ENCODE results near the gene CKAP5.

CKAP5 gene

DNA sequence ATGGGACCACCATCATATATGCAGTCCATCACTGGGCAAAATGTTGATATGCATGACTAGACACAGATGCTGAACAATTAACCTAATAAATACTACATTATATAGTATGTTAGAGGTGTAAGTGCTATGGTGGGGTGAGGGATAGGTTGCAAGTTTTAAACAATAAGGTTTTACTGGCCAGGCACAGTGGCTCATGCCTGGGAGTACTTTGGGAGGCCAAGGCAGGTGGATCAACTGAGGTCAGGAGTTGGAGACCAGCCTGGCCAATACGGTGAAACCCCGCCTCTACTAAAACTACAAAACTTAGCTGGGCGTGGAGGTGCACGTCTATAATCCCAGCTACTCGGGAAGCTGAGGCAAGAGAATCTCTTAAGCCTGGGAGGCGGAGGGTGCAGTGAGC, 98.9 kb downstream of the CKAP5 start (continued):
- TF ChIP-seq, protein P1, sequence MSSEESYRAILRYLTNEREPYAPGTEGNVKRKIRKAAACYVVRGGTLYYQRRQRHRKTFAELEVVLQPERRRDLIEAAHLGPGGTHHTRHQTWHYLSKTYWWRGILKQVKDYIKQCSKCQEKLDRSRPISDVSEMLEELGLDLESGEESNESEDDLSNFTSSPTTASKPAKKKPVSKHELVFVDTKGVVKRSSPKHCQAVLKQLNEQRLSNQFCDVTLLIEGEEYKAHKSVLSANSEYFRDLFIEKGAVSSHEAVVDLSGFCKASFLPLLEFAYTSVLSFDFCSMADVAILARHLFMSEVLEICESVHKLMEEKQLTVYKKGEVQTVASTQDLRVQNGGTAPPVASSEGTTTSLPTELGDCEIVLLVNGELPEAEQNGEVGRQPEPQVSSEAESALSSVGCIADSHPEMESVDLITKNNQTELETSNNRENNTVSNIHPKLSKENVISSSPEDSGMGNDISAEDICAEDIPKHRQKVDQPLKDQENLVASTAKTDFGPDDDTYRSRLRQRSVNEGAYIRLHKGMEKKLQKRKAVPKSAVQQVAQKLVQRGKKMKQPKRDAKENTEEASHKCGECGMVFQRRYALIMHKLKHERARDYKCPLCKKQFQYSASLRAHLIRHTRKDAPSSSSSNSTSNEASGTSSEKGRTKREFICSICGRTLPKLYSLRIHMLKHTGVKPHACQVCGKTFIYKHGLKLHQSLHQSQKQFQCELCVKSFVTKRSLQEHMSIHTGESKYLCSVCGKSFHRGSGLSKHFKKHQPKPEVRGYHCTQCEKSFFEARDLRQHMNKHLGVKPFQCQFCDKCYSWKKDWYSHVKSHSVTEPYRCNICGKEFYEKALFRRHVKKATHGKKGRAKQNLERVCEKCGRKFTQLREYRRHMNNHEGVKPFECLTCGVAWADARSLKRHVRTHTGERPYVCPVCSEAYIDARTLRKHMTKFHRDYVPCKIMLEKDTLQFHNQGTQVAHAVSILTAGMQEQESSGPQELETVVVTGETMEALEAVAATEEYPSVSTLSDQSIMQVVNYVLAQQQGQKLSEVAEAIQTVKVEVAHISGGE (tag by site-specific recombination; conservative IDR thresholded peaks at IDR 0.05; ENCODE audit: low read depth): no peak
- no peak for TF ChIP-seq YY1 (tag by site-specific recombination; IDR thresholded peaks at IDR 0.05)
- TF ChIP-seq ZBTB7A (tag by site-specific recombination; IDR thresholded peaks at IDR 0.05; ENCODE audit: low read depth): no peak

DNA sequence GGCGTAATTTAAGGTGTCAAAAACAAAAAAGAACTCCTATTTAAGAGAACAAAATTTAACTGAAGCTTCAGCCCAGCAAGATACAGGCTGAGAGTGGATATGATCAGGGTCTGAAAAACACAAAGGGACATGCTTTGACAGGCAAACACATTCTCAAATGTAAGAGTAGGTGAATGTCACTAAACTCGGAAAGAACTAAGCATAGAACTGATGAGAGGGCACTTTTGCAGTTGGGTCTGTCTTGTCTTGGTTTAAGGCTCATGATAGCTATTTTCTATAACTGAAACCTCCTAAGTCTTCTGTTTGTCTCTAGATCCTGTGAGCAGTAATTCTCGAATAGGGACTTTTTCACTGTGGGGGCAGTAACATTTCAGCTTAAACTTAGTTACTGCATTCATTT, 100.1 kb downstream of the CKAP5 start:
- H3K36me3 ChIP-seq (ENCODE audit: control insufficient read depth in 2 of 2, insufficient read depth in 1 of 2, low read length in 2 of 2): peaks cover 14 to 93% of the 10 kb centered on the region in 2 experiments; a peak in 2 of 3 replicates
- H3K9me3 ChIP-seq (ENCODE audit: control insufficient read depth, insufficient read depth, low read depth, low read length): no peaks in the 10 kb centered on the region
- H3K4me1 ChIP-seq (ENCODE audit: control insufficient read depth, insufficient read depth, low read length): no peaks in the 10 kb centered on the region
- TF ChIP-seq SP7 (tag by site-specific recombination; IDR thresholded peaks at IDR 0.05) (no peak), ZNF112 (tag by site-specific recombination; IDR thresholded peaks at IDR 0.05) (no peak), KLF1 (tag by site-specific recombination; IDR thresholded peaks at IDR 0.05) (no peak), MEIS1 (CRISPR knock-in tag; IDR thresholded peaks at IDR 0.05; ENCODE audit: borderline replicate concordance) (no peak), ZBTB7A (tag by site-specific recombination; IDR thresholded peaks at IDR 0.05; ENCODE audit: low read depth) (no peak), ZSCAN16 (tag by site-specific recombination; IDR thresholded peaks at IDR 0.05) (no peak), ZNF560 (tag by site-specific recombination; IDR thresholded peaks at IDR 0.05; ENCODE audit: borderline replicate concordance) (no peak), ZNF140 (tag by site-specific recombination; IDR thresholded peaks at IDR 0.05) (no peak), ZBTB17 (tag by site-specific recombination; IDR thresholded peaks at IDR 0.05) (no peak), ZNF76 (tag by site-specific recombination; IDR thresholded peaks at IDR 0.05; ENCODE audit: borderline replicate concordance, low read depth) (no peak), SALL2 (tag by site-specific recombination; IDR thresholded peaks at IDR 0.05; ENCODE audit: borderline replicate concordance) (no peak), KLF16 (tag by site-specific recombination; IDR thresholded peaks at IDR 0.05) (no peak), ZNF184 (tag by site-specific recombination; IDR thresholded peaks at IDR 0.05) (no peak), ZNF350 (tag by site-specific recombination; IDR thresholded peaks at IDR 0.05) (no peak)
- TF ChIP-seq, protein P1 (tag by site-specific recombination; conservative IDR thresholded peaks at IDR 0.05; ENCODE audit: low read depth): no peak
- TF ChIP-seq, protein P2, sequence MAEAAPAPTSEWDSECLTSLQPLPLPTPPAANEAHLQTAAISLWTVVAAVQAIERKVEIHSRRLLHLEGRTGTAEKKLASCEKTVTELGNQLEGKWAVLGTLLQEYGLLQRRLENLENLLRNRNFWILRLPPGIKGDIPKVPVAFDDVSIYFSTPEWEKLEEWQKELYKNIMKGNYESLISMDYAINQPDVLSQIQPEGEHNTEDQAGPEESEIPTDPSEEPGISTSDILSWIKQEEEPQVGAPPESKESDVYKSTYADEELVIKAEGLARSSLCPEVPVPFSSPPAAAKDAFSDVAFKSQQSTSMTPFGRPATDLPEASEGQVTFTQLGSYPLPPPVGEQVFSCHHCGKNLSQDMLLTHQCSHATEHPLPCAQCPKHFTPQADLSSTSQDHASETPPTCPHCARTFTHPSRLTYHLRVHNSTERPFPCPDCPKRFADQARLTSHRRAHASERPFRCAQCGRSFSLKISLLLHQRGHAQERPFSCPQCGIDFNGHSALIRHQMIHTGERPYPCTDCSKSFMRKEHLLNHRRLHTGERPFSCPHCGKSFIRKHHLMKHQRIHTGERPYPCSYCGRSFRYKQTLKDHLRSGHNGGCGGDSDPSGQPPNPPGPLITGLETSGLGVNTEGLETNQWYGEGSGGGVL (tag by site-specific recombination; IDR thresholded peaks at IDR 0.05): no peak
- no peak overlapping the region for H3K27ac ChIP-seq (ENCODE audit: extremely low read depth, low read depth, low read length)
- ChIA-PET POLR2A (no interaction called here), CTCF (no interaction called here)
- H3K4me3 ChIP-seq (ENCODE audit: low read depth, low read length): no peak overlapping the region

All from HEK293 (cell line).